ENCODE results near the gene PPM1E. TPM values are rescaled to one million over a fixed set of nuclear protein-coding genes. Genes with fewer than 3 reads are reported as not detected.

The PPM1E gene
- total RNA-seq, 4 donors from 2014 or later: under 0.01 to 0.42 TPM; not detected in 2

GRCh38 chr17:58756246-58757161 is 850 bp downstream of the PPM1E start:
- no peak for TF ChIP-seq POLR2A (IDR thresholded peaks at IDR 0.05)
- no peak for TF ChIP-seq EP300 (IDR thresholded peaks at IDR 0.05)
- no peak for TF ChIP-seq CTCF (IDR thresholded peaks at IDR 0.05)

DNA sequence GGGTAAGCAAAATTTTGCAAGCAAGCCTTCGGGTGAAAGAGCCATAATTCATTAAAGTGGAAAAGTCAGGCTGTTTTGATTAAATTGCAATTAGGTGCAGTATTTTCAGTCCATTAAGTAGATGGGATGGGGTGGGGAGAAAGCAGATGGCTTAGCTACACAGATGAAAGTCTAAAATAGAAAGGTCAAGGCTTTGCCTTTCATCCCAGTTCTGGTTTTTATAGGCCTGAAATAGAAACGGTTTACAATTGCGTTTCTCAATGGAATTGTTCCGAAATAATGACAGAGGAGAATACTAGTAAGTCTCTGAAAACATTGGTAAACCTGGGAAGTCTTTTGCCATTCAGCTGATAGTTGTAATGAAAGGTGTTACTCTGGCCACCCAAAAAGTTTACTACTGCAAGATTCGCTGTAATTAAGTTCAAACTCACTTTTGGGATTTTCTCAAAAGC is 1.5 kb downstream of the PPM1E start:
- WGBS, 2 donors: 35 to 36% methylated on average over 5 of the region's 5 CpGs
- TF ChIP-seq CTCF (IDR thresholded peaks at IDR 0.05): no peak
- TF ChIP-seq EP300 (IDR thresholded peaks at IDR 0.05): no peak
- TF ChIP-seq POLR2A (IDR thresholded peaks at IDR 0.05): no peak
- Histone ChIP-seq H3K4me3 (no peak overlapping the region), H3K4me1 (peaks cover 0 to 22% (median 8%) of the 10 kb centered on the region in 4 donors), H3K27me3 (peaks cover 0 to 59% of the 10 kb centered on the region in 2 donors), H3K27ac (no peak overlapping the region), H3K9me3 (no peaks in the 10 kb centered on the region), H3K36me3 (no peaks in the 10 kb centered on the region)
- no peak for DNase-seq (ENCODE audit: low spot score in 2 of 2)

More at GRCh38 chr17:58756246-58757161, 850 bp downstream of the PPM1E start:
- Histone ChIP-seq H3K27me3 (peaks cover 0 to 54% of the 10 kb centered on the region in 2 donors), H3K36me3 (no peaks in the 10 kb centered on the region), H3K4me3 (peak overlapping the region; percentile 41 to 60 (median 52)), H3K9me3 (no peaks in the 10 kb centered on the region), H3K4me1 (peaks cover 0 to 22% (median 8%) of the 10 kb centered on the region in 4 donors), H3K27ac (no peak overlapping the region)
- 1 to 2% methylated on average over 44 to 67 of the region's 72 CpGs for WGBS, 2 donors
- no peak for DNase-seq (ENCODE audit: low spot score in 2 of 2)

GRCh38 chr17:58758890-58759289 is 3.2 kb downstream of the PPM1E start:
- H3K4me3 ChIP-seq: no peak overlapping the region
- H3K9me3 ChIP-seq: no peaks in the 10 kb centered on the region
- H3K27ac ChIP-seq: no peak overlapping the region
- no peaks in the 10 kb centered on the region for H3K36me3 ChIP-seq
- H3K27me3 ChIP-seq: peaks cover 0 to 61% of the 10 kb centered on the region in 2 donors
- peaks cover 0 to 22% (median 8%) of the 10 kb centered on the region in 4 donors for H3K4me1 ChIP-seq
- no peak for TF ChIP-seq CTCF (IDR thresholded peaks at IDR 0.05)
- no peak for TF ChIP-seq POLR2A (IDR thresholded peaks at IDR 0.05)
- no peak for TF ChIP-seq EP300 (IDR thresholded peaks at IDR 0.05)
- 87 to 89% methylated on average over 8 of the region's 8 CpGs for WGBS, 2 donors
- DNase-seq (ENCODE audit: low spot score in 2 of 2): no peak

DNA sequence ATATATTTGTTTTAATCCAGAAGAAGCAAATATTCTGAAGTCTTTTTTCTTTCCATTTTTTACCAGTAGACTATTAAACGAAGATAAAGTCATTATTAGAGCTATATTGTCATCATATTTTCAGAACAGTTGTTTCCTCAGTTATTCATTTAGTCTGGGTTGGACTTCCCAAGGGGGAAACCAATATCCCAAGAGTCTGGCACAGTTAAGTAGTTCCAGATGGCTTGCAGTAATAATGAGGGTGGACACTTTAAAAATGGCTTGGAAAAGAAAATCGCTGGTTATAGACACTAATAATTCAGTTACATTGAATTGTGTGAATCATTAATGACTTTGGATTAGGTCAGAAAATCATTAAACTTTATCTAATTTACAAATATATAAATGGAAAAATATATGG is 3.9 kb downstream of the PPM1E start:
- TF ChIP-seq CTCF (IDR thresholded peaks at IDR 0.05) (no peak), POLR2A (IDR thresholded peaks at IDR 0.05) (no peak), EP300 (IDR thresholded peaks at IDR 0.05) (no peak)
- Histone ChIP-seq H3K4me1 (peaks cover 0 to 22% (median 8%) of the 10 kb centered on the region in 4 donors), H3K9me3 (no peaks in the 10 kb centered on the region), H3K27me3 (peaks cover 0 to 61% of the 10 kb centered on the region in 2 donors), H3K4me3 (no peak overlapping the region), H3K27ac (no peak overlapping the region), H3K36me3 (no peaks in the 10 kb centered on the region)
- 62 to 63% methylated on average over 2 of the region's 2 CpGs for WGBS, 2 donors
- no peak for DNase-seq (ENCODE audit: low spot score in 2 of 2)

- DNase-seq (ENCODE audit: low spot score in 2 of 2): no peak
- Histone ChIP-seq H3K4me1 (peaks cover 0 to 22% (median 8%) of the 10 kb centered on the region in 4 donors), H3K36me3 (no peaks in the 10 kb centered on the region), H3K4me3 (no peak overlapping the region), H3K9me3 (no peaks in the 10 kb centered on the region), H3K27ac (no peak overlapping the region), H3K27me3 (peaks cover 0 to 54% of the 10 kb centered on the region in 2 donors)
- no peak for TF ChIP-seq CTCF (IDR thresholded peaks at IDR 0.05)
- no peak for TF ChIP-seq EP300 (IDR thresholded peaks at IDR 0.05)
- TF ChIP-seq POLR2A (IDR thresholded peaks at IDR 0.05): no peak
- 70 to 82% methylated on average over 2 of the region's 2 CpGs for WGBS, 2 donors
Measured at GRCh38 chr17:58760248-58760647, 4.6 kb downstream of the PPM1E start.
